Loucy (cell line): Measurements from ENCODE around the gene DDX4.

Experiments
- H2AFZ ChIP-seq: fragments of 200-600 bp; sonication (generic); 2 replicates; pipeline ENCODE4 v1.6.0; 2016; ENCODE audit warnings: antibody characterized with exemption, mild to moderate bottlenecking, low read length, moderate library complexity
- H3F3A ChIP-seq: fragments of 200-600 bp; 2 replicates; pipeline ENCODE4 v1.6.0; 2016; ENCODE audit warnings: antibody characterized with exemption, low read depth, mild to moderate bottlenecking
- H3K27me3 ChIP-seq: fragments of 200-600 bp; sonication (generic); 2 replicates; pipeline ENCODE4 v1.6.1; 2014; ENCODE audit warnings: low read length, mild to moderate bottlenecking; ENCODE audit not compliant: insufficient read depth, poor library complexity, severe bottlenecking
- H3K36me3 ChIP-seq: fragments of 200-600 bp; sonication (generic); 2 replicates; pipeline ENCODE4 v1.6.1; 2016; ENCODE audit warnings: low read length; ENCODE audit not compliant: insufficient read depth
- H3K4me1 ChIP-seq: fragments of 200-600 bp; sonication (generic); 2 replicates; pipeline ENCODE4 v1.5.1; 2014; ENCODE audit warnings: low read length, mild to moderate bottlenecking; ENCODE audit not compliant: insufficient read depth, poor library complexity, severe bottlenecking
- H3K4me2 ChIP-seq: fragments of 200-600 bp; sonication (generic); 2 replicates; pipeline ENCODE4 v1.6.0; 2014; ENCODE audit warnings: antibody characterized with exemption, low read length, low read depth, mild to moderate bottlenecking; ENCODE audit not compliant: poor library complexity, severe bottlenecking
- H3K4me3 ChIP-seq: fragments of 200-600 bp; sonication (generic); 2 replicates; pipeline ENCODE4 v1.5.1; 2014; ENCODE audit warnings: low read length, mild to moderate bottlenecking, mixed read lengths; ENCODE audit not compliant: poor library complexity, severe bottlenecking
- H3K79me2 ChIP-seq: fragments of 200-600 bp; sonication (generic); 2 replicates; pipeline ENCODE4 v1.6.1; 2014; ENCODE audit warnings: low read length; ENCODE audit not compliant: insufficient read depth
- H3K9ac ChIP-seq: fragments of 200-600 bp; sonication (generic); 2 replicates; pipeline ENCODE4 v1.6.0; 2014; ENCODE audit warnings: mild to moderate bottlenecking, low read depth, low read length, moderate library complexity; ENCODE audit not compliant: poor library complexity, severe bottlenecking
- H3K9me2 ChIP-seq: fragments of 200-600 bp; sonication (generic); replicated peaks from 2 replicates; pipeline ENCODE4 v1.6.1; 2016; ENCODE audit warnings: low read depth, low read length, mixed read lengths
- H3K9me3 ChIP-seq: fragments of 200-600 bp; sonication (generic); 2 replicates; pipeline ENCODE4 v1.6.1; 2014; ENCODE audit warnings: mild to moderate bottlenecking, antibody characterized with exemption, low read length, low read depth; ENCODE audit not compliant: insufficient read depth
- H4K20me1 ChIP-seq: fragments of 200-600 bp; sonication (generic); 2 replicates; pipeline ENCODE4 v1.6.0; 2014; ENCODE audit warnings: antibody characterized with exemption, low read length, mild to moderate bottlenecking; ENCODE audit not compliant: insufficient read depth, poor library complexity, severe bottlenecking
- EZH2phosphoT487 ChIP-seq: fragments of 200-600 bp; IDR thresholded peaks from 2 replicates; pipeline ENCODE4 v1.6.1; 2018; ENCODE audit warnings: antibody characterized with exemption, mild to moderate bottlenecking, moderate library complexity, borderline replicate concordance
- TF ChIP-seq, protein P1 (sequence below): fragments of 200-600 bp; sonication (generic); conservative IDR thresholded peaks from 2 replicates; pipeline ENCODE4 v1.5.1; 2014; ENCODE audit warnings: mild to moderate bottlenecking, antibody characterized with exemption, low read length

Gene DDX4

DNA sequence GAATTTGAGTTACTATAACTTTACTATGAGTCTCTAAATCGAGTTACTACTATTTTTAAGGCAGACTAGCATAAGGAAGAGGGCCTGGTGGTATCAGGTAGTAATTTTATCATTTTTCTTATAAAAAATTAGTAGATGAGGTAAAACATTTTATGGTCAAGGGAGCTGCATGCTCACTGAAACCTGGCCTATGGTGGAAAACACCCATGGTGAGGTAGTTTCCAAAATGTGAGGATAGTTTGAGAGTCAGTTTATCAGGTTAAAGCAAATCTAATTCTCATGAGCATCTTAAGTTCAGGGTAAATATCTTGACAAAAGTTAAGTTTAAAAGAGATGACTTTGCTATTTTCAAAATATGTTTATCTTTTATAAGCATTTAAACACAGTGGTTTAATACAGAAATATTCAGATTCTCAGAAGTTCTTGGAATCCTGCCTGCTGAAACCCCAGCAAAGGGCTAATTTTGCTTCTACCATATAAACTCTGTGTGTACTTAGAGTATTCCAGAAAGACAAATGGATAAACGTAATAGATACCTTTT, 10.0 kb downstream of the DDX4 start:
- no peak overlapping the region for H2AFZ ChIP-seq
- H3K4me2 ChIP-seq = no peak overlapping the region

DNA sequence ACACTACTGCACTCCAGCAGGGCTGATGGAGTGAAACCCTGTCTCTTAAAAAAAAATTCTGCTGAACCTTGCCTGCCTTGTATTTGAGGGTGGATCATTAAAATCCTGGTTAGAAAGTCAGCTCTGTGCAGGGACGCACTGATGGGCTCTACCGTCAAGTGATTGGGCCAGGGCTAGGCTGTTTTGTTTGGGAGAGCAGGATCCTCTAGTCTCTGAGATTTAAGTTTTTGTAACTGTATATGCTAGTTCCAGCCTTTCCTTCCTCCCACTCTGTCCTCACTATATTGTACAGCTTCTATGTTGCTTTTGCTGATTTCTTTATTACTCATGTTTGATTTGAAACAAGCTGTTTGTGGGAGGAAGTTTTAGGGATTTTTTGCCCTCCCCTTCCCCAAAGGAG, 11.5 kb downstream of the DDX4 start:
- no peak overlapping the region for H3K4me2 ChIP-seq
- H3F3A ChIP-seq = no peaks in the 10 kb centered on the region
- TF ChIP-seq EZH2phosphoT487 = no peak
- TF ChIP-seq, protein P1, sequence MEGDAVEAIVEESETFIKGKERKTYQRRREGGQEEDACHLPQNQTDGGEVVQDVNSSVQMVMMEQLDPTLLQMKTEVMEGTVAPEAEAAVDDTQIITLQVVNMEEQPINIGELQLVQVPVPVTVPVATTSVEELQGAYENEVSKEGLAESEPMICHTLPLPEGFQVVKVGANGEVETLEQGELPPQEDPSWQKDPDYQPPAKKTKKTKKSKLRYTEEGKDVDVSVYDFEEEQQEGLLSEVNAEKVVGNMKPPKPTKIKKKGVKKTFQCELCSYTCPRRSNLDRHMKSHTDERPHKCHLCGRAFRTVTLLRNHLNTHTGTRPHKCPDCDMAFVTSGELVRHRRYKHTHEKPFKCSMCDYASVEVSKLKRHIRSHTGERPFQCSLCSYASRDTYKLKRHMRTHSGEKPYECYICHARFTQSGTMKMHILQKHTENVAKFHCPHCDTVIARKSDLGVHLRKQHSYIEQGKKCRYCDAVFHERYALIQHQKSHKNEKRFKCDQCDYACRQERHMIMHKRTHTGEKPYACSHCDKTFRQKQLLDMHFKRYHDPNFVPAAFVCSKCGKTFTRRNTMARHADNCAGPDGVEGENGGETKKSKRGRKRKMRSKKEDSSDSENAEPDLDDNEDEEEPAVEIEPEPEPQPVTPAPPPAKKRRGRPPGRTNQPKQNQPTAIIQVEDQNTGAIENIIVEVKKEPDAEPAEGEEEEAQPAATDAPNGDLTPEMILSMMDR = no peak
- H3K27me3 ChIP-seq = no peaks in the 10 kb centered on the region
- H3K9ac ChIP-seq = no peak overlapping the region
- H3K4me1 ChIP-seq = no peaks in the 10 kb centered on the region
- no peak overlapping the region for H3K4me3 ChIP-seq
- no peak overlapping the region for H2AFZ ChIP-seq
- H3K9me3 ChIP-seq = no peaks in the 10 kb centered on the region
- H3K9me2 ChIP-seq = no peaks in the 10 kb centered on the region
- no peaks in the 10 kb centered on the region for H3K36me3 ChIP-seq
- H3K79me2 ChIP-seq = no peaks in the 10 kb centered on the region
- no peaks in the 10 kb centered on the region for H4K20me1 ChIP-seq

More for the DNA sequence above, 10.0 kb downstream of the DDX4 start:
- no peaks in the 10 kb centered on the region for H3K4me1 ChIP-seq
- H3K27me3 ChIP-seq = no peaks in the 10 kb centered on the region
- no peak overlapping the region for H3K4me3 ChIP-seq
- H3K9me3 ChIP-seq = no peaks in the 10 kb centered on the region
- no peak for TF ChIP-seq EZH2phosphoT487
- TF ChIP-seq, protein P1 = no peak
- no peak overlapping the region for H3K9ac ChIP-seq
- no peaks in the 10 kb centered on the region for H3K9me2 ChIP-seq
- H3F3A ChIP-seq = no peaks in the 10 kb centered on the region
- H3K36me3 ChIP-seq = no peaks in the 10 kb centered on the region
- H3K79me2 ChIP-seq = no peaks in the 10 kb centered on the region
- no peaks in the 10 kb centered on the region for H4K20me1 ChIP-seq

DNA sequence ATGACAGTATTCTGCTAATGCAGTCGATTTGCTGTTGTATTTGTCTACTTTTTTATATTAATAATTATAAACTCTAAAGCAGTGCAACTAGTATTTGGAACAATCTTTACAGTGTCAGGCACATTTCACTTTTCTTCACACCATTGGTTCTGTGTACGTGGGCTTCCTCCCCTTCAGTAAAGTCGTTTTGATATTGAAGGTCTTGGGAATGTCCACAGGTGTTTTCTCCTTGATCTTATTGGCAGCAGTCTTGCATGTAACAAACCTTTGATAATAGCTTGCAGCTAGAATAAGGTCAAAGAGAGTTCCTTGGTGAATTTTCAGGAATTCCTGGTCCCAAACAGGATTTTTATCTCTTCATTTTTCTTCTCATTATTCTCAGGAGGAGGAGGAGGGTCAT, 12.2 kb downstream of the DDX4 start:
- H2AFZ ChIP-seq = no peak overlapping the region
- H3F3A ChIP-seq = no peaks in the 10 kb centered on the region

More for the DNA sequence above, 12.2 kb downstream of the DDX4 start:
- H3K79me2 ChIP-seq = no peaks in the 10 kb centered on the region
- H3K9me2 ChIP-seq = no peaks in the 10 kb centered on the region
- no peak overlapping the region for H3K9ac ChIP-seq
- H3K9me3 ChIP-seq = no peaks in the 10 kb centered on the region
- H3K27me3 ChIP-seq = peaks cover 2% of the 10 kb centered on the region
- TF ChIP-seq, protein P1 = no peak
- TF ChIP-seq EZH2phosphoT487 = no peak
- no peaks in the 10 kb centered on the region for H3K36me3 ChIP-seq
- no peak overlapping the region for H3K4me3 ChIP-seq
- H4K20me1 ChIP-seq = no peaks in the 10 kb centered on the region
- H3K4me1 ChIP-seq = no peaks in the 10 kb centered on the region
- H3K4me2 ChIP-seq = no peak overlapping the region
